ENCODE data around the gene TMEM184C.

The TMEM184C gene

GRCh38 chr4:147651563-147651962 is 34.4 kb downstream of the TMEM184C start:
- DNase-seq (ENCODE audit: low read depth in 2 of 2): no peak

DNA sequence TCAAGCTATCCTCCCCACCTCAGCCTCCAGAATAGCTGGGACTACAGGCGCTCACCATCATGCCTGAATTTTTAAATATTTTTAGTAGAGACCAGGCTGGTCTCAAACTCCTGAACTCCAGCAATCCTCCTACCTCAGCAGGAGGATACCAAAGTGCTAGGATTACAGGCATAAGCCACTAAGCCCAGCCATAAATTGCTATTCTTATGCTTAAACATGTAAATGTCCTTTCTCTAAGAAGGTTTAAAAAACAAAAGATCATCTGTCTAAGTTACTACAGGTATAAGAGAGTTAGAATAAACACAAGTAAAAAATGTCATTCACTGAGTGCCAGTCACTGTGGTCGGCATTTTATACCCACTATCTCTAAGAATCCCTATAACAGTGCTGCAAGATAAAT is 38.4 kb downstream of the TMEM184C start:
- DNase-seq (ENCODE audit: low read depth in 2 of 2): no peak

DNA sequence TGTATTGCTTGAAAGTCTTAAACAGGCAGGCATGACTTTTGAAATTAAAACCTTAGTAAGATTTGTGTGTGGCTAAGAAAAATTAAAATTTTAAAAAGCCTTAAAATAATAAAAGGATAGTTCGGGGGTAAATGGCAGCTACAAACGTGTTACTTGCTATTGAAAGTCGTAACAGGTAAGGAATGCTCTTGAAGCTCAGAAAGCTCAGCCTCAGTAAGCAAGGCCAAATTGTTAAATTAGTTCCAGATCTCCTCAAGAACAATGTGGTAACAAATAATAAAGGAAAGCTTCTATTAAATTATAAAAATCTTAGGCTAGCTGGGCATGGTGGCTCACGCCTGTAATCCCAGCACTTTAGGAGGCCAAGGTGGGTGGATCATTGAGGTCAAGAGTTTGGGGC is 41.3 kb downstream of the TMEM184C start:
- no peak for DNase-seq (ENCODE audit: low read depth in 2 of 2)

- no peak for DNase-seq (ENCODE audit: low read depth in 2 of 2)
Measured at GRCh38 chr4:147674073-147674472, 56.9 kb downstream of the TMEM184C start.

- no peak for DNase-seq (ENCODE audit: low read depth in 2 of 2)
Measured at GRCh38 chr4:147674496-147674895, 57.3 kb downstream of the TMEM184C start.

DNA sequence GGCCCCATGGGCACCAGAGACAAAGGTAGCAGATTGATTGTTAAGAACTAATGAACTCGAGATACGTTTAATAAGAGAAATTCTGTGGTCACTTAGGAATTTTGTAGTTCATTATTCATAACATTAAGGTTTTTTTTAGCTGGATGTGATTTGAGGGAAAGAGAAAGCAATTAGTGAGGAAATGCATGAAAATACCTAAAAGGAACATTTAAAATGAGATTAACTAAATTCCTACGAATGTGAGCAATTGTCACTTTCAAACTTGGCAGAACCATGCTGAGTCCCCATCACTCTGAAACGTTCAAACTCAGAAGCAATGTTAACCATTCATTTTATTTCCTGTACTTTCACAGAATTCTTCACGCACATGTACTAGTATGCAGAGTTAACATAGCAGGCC is 60.9 kb downstream of the TMEM184C start:
- DNase-seq (ENCODE audit: low read depth in 2 of 2): no peak

GRCh38 chr4:147678796-147679549 is 61.8 kb downstream of the TMEM184C start:
- DNase-seq (ENCODE audit: low read depth in 2 of 2): no peak

DNA sequence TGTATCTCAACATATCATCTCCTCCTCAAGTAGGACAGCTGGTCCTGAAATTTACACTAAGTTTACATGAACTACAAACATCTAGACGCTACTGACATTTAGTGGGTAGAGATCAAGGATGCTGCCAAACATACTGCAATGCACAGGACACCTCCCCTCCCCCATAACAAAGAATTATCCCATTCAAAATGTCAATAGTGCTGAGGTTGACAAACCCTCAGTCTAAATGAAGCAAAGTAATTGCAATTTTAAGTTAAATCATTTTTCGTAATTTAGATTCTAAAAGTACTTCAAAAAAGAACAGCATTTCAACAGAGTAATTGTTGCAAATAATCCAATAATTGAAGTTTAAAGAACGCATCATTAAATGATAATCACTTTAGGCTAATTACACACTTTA is 65.6 kb downstream of the TMEM184C start:
- DNase-seq (ENCODE audit: low read depth in 2 of 2): no peak

GRCh38 chr4:147683188-147683591 is 66.0 kb downstream of the TMEM184C start:
- no peak for DNase-seq (ENCODE audit: low read depth in 2 of 2)

GRCh38 chr4:147683717-147684700 is 66.8 kb downstream of the TMEM184C start, which contains the start of gene PRMT9:
Gene PRMT9 (minus strand): TSS chr4:147684163. CDS start chr4:147683987, 176 bp downstream.
- DNase-seq (ENCODE audit: low read depth in 2 of 2): peak; percentile 74 to 84

GRCh38 chr4:147689067-147689466 is 71.9 kb downstream of the TMEM184C start:
- no peak for DNase-seq (ENCODE audit: low read depth in 2 of 2)

DNA sequence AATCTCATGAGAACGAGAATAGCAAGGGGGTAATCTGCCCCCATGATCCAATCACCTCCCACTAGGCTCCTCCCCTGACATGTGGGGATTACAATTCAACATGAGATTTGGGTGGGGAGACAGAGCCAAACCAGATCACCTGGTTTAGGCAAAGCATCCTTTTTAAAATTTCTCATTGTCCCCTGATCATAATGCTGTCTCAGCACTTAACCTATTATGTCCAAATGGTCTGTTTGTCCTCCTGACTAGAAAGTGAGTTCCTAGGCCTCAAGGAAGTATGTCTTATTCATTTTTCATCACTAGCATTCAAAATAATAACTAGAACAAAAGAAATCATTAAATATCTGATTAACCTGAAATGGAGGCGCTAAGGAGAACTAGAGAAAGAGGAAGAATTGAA is 74.6 kb downstream of the TMEM184C start:
- no peak for DNase-seq (ENCODE audit: low read depth in 2 of 2)

- DNase-seq (ENCODE audit: low read depth in 2 of 2): no peak
Measured at GRCh38 chr4:147693218-147693617, 76.0 kb downstream of the TMEM184C start.

- DNase-seq (ENCODE audit: low read depth in 2 of 2): no peak
Measured at GRCh38 chr4:147696866-147697265, 79.7 kb downstream of the TMEM184C start.

DNA sequence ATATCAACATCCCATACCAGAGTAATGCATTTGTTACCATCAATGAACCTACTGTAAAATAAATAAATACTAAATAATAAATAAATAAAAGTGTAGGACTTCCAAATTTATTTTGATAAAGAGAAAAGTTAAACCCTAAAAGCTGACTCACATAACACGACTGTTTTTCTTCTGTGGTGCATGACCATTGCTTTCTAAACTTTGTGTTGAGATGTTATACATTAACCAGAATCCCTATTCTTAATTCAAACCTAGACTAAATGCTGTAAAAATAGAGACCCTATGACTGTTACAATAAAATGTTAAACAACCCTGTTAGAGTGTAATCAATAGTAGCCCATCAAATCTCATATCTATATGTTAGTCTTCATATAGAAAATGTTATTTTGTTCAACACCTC is 87.6 kb downstream of the TMEM184C start:
- DNase-seq (ENCODE audit: low read depth in 2 of 2): no peak

- peak in 1 of 2 donors; percentile 48 for DNase-seq (ENCODE audit: low read depth in 2 of 2)
Measured at GRCh38 chr4:147707892-147708672, 90.9 kb downstream of the TMEM184C start.

- no peak for DNase-seq (ENCODE audit: low read depth in 2 of 2)
Measured at GRCh38 chr4:147709999-147710398, 92.8 kb downstream of the TMEM184C start.

GRCh38 chr4:147714575-147715401 is 97.6 kb downstream of the TMEM184C start:
- DNase-seq (ENCODE audit: low read depth in 2 of 2): no peak

DNA sequence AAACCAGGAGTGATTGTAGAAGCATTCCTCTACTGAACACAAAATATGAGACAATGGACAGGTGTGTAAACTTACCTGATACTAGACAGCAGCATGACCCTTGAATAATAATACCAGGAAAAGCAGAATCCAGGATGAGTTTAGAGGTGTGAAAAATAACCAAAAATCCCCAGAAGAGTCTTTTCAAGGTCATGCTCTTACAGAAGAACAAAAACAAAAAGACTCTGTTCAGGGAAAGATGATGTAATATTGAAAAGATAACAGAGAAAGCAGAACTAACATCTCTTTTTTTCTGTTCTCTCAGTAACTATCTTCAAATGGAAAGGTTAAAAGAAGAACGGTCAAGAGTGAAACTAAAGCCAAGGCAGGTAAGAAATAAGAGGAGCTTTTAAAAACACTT is 100.7 kb downstream of the TMEM184C start:
- no peak for DNase-seq (ENCODE audit: low read depth in 2 of 2)

Data from stimulated activated CD4-positive, alpha-beta T cell treated with anti-CD3 and anti-CD28 coated beads, Interleukin-1b, Interleukin-23, amount 100 ng/mL, for 4 hours (primary cell).